CD4-positive, alpha-beta T cell treated with Interleukin-17A for 1 hour (primary cell): ENCODE measurements around the gene HIVEP1.

Experiments used
- DNase-seq: peaks from one replicate; pipeline ENCODE4 v3.0.0-alpha.2; 2020

The HIVEP1 gene

GRCh38 chr6:11994875-11995461 is 17.1 kb upstream of the HIVEP1 start:
- DNase-seq = no peak

- no peak for DNase-seq
These were observed 15.4 kb upstream of the HIVEP1 start for GRCh38 chr6:11996751-11997150.

GRCh38 chr6:11999246-11999645 is 12.9 kb upstream of the HIVEP1 start:
- DNase-seq = no peak

- no peak for DNase-seq
These were observed 11.9 kb upstream of the HIVEP1 start for GRCh38 chr6:12000174-12000573.

- DNase-seq = no peak
These were observed 11.0 kb upstream of the HIVEP1 start for GRCh38 chr6:12001004-12001705.

- no peak for DNase-seq
These were observed 10.2 kb upstream of the HIVEP1 start for GRCh38 chr6:12001706-12002435.

- no peak for DNase-seq
These were observed 4.6 kb upstream of the HIVEP1 start for GRCh38 chr6:12007473-12007872.

GRCh38 chr6:12007887-12008286 is 4.2 kb upstream of the HIVEP1 start:
- no peak for DNase-seq

GRCh38 chr6:12008366-12009179 is 3.5 kb upstream of the HIVEP1 start:
- DNase-seq = peak; percentile 93

GRCh38 chr6:12009180-12009685 is 2.9 kb upstream of the HIVEP1 start:
- no peak for DNase-seq

GRCh38 chr6:12009876-12010634 is 2.1 kb upstream of the HIVEP1 start:
- peak; percentile 16 for DNase-seq

- no peak for DNase-seq
These were observed 1.4 kb upstream of the HIVEP1 start for GRCh38 chr6:12010635-12011275.

GRCh38 chr6:12011276-12012037 is 655 bp upstream of the HIVEP1 start:
- peak; percentile 97 for DNase-seq

- peak; percentile 85 for DNase-seq
These were observed 620 bp downstream of the HIVEP1 start for GRCh38 chr6:12012558-12013306.

GRCh38 chr6:12013307-12013719 is 1.2 kb downstream of the HIVEP1 start:
- DNase-seq = no peak

- no peak for DNase-seq
These were observed 2.1 kb downstream of the HIVEP1 start for GRCh38 chr6:12014027-12014872.

- no peak for DNase-seq
These were observed 2.7 kb downstream of the HIVEP1 start for GRCh38 chr6:12014873-12015149.

- peak; percentile 31 for DNase-seq
These were observed 5.2 kb downstream of the HIVEP1 start for GRCh38 chr6:12017263-12017662.

GRCh38 chr6:12017876-12018401 is 5.8 kb downstream of the HIVEP1 start:
- no peak for DNase-seq
